Cardiac fibroblast (primary cell): Measurements from ENCODE around the gene RPP30.

Experiments
- DNase-seq, 2 donors: peaks; one replicate each; pipeline versions ENCODE4 v3.0.0 to v3.0.0-alpha.2; 2010; ENCODE audit warnings: low read depth in 2 of 2
- H3K4me3 ChIP-seq, 2 donors: replicated peaks in 1 of 2; 1 replicate in 1 of 2; 2 replicates in 1 of 2; pipeline ENCODE4 v1.5.1; 2011; ENCODE audit warnings: low read depth in 2 of 2, low read length in 2 of 2, mild to moderate bottlenecking in 2 of 2, moderate library complexity in 1 of 2
- TF ChIP-seq, protein P1 (sequence below): IDR thresholded peaks from one replicate; pipeline ENCODE4 v1.5.1; 2011; ENCODE audit warnings: low read depth, mild to moderate bottlenecking, low read length, inconsistent platforms

RPP30 gene

DNA sequence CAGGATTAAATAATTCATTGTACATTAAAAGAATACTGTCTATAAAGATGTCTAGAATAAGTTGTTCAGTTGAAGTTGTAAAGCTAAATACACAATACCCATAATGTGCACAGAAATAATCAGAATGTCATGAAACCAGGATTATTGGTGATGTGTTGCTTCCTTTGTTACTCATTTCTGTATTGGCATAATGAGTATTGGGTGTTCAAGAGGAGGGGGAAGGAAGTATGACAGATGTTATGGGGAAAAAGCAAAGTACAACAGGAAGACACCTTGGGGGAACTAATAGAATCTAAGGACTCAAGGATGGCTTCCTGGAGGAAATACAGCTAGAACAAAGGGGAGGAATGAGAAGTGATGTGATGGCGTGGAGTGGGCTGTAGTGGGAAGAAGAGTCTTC lies 34.2 kb downstream of the RPP30 start:
- TF ChIP-seq, protein P1, sequence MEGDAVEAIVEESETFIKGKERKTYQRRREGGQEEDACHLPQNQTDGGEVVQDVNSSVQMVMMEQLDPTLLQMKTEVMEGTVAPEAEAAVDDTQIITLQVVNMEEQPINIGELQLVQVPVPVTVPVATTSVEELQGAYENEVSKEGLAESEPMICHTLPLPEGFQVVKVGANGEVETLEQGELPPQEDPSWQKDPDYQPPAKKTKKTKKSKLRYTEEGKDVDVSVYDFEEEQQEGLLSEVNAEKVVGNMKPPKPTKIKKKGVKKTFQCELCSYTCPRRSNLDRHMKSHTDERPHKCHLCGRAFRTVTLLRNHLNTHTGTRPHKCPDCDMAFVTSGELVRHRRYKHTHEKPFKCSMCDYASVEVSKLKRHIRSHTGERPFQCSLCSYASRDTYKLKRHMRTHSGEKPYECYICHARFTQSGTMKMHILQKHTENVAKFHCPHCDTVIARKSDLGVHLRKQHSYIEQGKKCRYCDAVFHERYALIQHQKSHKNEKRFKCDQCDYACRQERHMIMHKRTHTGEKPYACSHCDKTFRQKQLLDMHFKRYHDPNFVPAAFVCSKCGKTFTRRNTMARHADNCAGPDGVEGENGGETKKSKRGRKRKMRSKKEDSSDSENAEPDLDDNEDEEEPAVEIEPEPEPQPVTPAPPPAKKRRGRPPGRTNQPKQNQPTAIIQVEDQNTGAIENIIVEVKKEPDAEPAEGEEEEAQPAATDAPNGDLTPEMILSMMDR: no peak
- no peak for DNase-seq
- H3K4me3 ChIP-seq: no peak overlapping the region

DNA sequence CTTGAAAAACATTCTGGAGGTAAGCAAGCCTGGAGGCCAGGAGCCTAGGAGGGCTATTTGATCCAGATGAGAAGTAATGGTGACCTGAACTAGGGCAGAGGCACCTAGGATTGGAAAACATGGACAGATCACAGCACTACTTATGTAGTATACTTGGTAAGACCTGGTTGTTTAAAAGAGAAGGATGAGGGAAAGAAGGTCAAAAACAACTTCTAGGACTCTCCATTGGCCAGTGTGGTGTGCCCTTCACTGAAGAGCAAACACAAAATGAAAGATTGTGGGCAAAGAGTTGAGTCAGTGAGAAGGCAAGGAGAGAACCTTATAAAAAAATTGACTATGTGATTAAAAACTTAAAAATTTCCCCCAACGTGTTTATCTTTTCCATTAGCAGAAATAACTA lies 34.8 kb downstream of the RPP30 start:
- no peak overlapping the region for H3K4me3 ChIP-seq
- DNase-seq: no peak
- TF ChIP-seq, protein P1: no peak

DNA sequence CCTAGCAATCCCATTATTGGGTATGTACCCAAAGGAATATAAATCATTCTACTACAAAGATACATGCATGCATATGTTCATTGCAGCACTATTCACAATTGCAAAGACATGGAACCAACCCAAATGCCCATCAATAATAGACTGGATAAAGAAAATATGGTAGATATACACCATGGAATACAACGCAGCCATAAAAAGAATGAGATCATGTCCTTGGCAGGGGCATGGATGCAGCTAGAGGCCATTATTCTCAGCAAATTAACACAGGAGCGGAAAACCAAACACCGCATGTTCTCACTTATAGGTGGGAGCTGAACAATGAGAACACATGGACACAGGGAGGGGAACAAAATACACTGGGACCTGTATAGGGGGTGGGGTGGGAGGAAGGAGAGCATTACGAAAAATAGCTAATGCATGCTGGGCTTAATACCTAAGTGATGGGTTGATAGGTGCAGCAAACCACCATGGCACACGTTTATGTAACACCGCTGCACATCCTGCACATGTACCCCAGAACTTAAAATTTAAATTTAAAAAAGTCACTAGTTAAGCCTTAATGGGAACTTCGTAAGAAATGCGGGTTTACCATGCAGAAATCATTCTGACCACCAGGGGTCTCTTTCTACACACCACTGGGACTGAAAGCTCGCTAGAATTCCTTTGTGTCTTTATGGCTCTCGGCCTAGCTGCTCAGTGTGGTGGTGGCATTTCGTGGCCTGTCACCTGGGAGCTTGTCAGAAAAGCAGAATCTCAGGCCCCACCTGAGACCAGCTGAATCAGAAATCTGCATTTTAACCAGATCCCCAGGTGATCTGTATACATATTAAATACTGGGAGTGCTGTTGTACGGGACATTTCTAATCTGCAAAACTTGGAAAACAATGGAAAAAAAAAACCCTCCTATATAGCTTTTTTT lies 39.6 kb downstream of the RPP30 start:
- DNase-seq: peak; percentile 86 to 90
- no peak overlapping the region for H3K4me3 ChIP-seq
- TF ChIP-seq, protein P1: peak; percentile 83

DNA sequence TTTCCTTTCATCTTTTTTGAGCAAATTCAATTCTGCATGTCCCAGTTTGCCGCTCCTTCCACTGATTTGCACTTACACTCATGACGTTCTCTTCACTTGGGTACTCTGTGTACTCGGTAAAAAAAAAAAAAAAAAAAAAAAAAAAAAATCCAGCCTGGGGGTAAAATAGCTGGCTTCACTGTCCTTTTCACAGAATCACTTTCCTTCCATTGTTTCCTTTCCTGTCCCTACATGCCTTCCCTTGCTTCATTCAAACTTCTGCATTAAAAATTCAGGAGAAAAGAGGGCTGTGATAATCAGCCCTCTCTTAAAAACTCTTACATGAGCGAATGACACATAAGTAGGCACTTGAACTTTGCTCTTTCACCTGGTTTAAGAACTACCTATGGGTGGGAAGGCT lies 40.4 kb downstream of the RPP30 start:
- TF ChIP-seq, protein P1: no peak
- peak in 1 of 2 donors; percentile 23 for DNase-seq
- H3K4me3 ChIP-seq: no peak overlapping the region

DNA sequence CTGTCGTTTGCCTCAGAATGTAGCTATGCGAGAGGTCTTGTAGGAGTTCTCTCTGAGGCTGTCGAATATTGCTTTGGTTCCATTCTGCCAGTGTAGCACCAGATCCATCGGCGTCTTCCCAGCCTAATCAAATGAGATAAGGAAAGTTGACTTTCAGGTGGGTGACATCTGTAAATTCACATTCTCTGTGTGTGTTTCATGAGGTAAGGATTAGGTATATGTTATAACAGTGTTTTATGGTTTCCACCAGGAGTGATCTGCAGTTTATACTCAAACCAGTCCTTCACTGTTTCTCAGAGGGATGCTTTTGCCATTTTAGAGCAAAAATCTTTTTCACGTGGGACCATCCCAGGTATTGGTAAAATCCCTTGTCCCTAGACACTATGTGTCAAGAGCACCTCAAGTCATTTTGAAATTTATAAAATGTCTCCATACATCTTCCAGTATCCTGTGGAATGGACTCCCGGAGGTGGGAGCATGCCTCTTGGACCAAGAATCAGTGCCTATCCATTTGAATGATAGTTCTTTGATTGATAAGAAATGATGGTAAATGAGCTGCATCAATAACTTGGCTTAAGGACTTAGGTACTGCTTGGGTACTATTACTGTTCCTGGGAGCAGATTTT lies 41.2 kb downstream of the RPP30 start:
- TF ChIP-seq, protein P1: no peak
- no peak for DNase-seq
- H3K4me3 ChIP-seq: no peak overlapping the region

GRCh38 chr10:90913774-90914420 lies 42.1 kb downstream of the RPP30 start:
- DNase-seq: no peak
- TF ChIP-seq, protein P1: no peak
- H3K4me3 ChIP-seq: no peak overlapping the region
